Epithelial cell of prostate (primary cell): Measurements from ENCODE around the gene NENF.
"Not testable (repeated sequence)": the region's sequence is repeated elsewhere in the genome, so short reads cannot be mapped to it uniquely, and the experiment has no call there.

Experiments used
- DNase-seq: peaks from one replicate; pipeline ENCODE4 v3.0.0-alpha.2; 2011; ENCODE audit warnings: low read depth, low spot score
- H3K27ac ChIP-seq: fragments of 450-650 bp; 2 replicates; pipeline ENCODE4 v1.5.1; 2017; ENCODE audit warnings: mild to moderate bottlenecking

The NENF gene

DNA sequence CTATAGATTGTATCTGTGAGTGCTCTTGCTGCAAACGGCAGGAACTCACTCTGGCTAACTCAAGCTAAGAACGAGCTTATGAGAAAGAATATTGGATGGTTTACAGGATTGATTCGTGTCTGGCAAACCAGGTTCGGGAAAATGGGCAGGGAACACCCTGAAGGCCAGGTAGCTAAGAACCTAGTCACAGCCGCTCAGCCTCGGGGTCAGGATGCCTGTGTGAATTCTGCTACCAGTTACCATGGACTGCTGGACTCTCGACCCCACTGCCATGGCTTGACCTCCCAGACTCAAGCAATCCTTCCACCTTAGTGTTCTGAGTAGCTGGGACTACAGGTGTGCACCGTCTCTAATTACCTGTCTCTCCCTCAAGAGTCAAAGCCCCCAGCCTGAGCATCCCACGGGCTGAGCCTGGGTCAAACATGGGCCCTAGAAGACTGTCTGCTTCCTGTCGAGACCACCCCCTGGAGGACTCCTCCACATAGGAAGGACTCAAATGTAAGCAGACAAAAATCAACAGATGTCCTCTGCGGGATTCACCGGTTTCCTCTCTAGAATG lies 45.8 kb downstream of the NENF start:
- H3K27ac ChIP-seq = peak overlapping the region; percentile 53
- no peak for DNase-seq

DNA sequence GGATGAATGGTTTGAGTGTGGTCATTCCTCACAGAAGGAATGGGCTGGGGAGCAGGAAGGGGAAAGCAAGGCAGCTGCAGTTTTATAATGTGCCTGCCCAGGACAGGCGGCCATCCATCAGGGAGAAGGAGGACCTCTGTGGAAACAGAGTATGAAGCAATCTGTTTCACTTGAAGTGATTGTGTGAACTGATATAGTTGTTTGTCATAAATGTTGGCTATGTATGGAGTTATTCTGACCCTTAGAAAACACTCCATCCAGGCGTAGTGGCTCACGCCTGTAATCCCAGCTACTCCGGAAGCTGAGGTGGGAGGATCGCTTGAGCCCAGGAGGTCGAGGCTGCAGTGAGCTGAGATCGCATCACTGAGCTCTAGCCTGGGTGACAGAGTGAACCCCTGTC lies 46.5 kb downstream of the NENF start:
- no peak for DNase-seq
- H3K27ac ChIP-seq = no peak overlapping the region

DNA sequence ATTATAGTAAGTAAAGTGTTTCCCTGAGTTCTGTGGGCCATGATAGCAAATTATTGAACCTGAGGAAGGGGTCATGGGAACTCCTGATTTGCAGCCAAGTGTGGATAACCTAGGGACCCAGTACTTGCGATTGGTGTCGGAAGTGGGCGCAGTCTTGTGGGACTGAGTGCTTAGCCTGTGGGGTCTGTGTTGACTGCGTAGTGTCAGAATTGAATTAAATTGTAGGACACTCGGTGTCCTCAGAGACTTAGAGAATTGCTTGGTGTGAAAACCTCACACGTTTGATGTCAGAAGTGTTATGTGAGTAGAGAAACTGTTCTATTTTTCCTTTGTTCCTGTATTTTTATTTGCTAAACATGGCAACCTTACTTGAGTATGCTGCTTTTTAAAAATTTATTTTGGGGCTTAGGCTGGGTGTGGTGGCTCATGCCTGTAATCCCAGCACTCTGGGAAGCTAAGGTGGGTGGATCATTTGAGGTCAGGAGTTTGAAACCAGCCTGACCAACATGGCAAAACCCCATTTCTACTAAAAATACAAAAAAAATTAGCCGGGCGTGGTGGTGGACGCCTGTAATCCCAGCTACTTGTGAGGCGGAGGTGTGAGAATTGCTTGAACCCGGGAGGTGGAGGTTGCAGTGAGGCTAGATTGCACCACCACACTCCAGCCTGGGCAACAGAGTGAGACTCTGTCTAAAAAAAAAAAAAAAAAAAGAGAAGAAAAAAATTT lies 48.2 kb downstream of the NENF start:
- H3K27ac ChIP-seq, DNase-seq: not testable (repeated sequence)

DNA sequence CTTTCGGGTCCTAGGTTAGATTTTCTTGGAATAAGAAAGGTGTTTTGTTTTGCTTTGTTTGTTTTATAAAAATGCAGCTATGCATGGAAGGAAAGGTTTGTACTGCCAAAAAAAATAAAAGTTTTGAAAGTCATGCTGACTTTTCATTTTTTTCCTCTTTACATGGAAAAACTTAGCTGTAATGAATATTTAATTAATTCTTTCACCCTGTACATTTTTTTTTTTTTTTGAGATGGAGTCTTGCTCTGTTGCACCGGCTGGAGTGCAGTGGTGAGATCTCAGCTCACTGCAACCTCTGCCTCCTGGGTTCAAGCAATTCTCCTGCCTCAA lies 48.7 kb downstream of the NENF start:
- no peak for DNase-seq
- no peak overlapping the region for H3K27ac ChIP-seq

- peak overlapping the region; percentile 10 for H3K27ac ChIP-seq
- no peak for DNase-seq
Observed at GRCh38 chr1:212482006-212482636, 49.4 kb downstream of the NENF start.

DNA sequence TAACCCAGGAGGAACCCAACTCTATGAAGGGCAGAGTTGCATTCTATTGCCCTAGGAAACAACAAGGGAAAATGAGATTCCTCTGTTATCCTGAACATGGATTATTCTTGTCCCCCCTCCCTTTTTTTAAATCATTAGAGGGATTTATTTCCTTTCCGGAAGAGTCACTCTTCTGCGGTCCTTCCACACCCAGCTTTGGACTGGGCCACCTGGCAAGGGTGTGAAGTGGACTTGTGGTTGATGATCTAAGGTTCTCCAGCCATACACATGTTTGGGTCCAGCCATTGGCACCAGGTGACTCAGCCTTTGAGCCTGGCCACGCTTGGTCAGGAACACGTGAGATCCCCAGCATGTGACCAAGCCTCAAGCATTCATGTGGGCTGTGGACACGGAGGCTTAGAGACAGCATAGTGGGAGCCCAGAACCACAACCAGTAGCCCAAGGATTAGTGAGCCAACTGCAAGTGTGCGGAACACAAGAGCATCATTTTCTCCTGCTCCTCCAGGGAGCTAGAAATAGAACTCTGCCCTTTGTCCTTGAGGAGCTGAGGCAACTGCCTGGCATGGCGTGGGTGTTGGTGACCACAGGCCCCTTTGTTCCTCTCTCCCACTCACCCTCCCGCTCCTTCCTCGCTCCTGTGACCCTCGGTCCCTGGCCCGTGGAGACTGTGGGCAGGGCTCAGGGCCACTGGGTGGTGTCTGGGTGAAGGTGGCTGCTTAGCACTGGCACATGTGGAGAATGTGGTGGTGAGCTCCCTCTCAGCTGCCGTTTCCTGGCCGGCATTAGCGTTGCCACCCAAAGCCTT lies 50.1 kb downstream of the NENF start:
- peak overlapping the region; percentile 10 for H3K27ac ChIP-seq

DNA sequence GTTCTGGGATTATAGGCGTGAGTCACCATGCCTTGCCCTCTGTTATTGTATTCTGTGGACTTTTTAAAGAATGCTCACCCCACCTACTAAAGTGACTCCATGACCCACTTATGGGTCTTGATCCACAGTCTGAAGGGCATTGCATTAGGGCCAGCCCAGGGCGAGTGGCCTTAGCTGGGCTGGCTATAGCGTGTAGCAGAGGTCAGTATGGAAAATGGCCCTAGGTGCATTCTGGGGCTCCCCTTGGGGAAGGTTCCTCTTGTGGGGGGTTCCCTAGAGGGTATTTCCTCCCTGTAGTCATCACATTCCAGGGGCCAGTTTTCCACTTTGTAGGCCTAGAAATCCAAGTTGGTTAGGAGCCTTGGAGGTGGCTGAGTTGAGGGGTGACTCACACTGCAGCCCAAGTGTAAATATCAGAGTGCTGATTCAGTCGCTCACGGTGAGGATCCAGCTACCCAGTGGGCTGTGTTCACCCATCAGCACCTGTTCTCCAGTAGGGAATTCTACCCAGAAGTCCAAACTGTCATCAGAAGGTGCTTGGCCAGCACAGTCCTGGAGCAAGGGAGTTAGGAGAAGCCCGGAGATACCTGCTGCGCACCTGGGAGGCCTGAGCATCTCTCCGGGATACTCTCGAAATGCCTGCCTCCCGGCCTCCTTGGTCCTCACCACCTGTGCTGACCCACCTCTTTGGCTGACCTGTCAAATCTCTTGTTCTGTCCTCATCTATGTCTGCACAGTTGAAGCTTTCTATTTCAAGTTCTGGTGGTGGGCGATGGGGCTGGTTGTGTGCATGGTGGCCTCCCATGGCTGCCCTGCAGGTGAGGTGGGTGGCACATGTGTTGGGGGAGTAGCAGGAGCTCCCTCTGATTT lies 52.2 kb downstream of the NENF start:
- peak overlapping the region; percentile 65 for H3K27ac ChIP-seq
- DNase-seq = peak; percentile 66

More for the DNA sequence above, 50.1 kb downstream of the NENF start:
- DNase-seq = no peak

GRCh38 chr1:212485571-212485912 lies 52.8 kb downstream of the NENF start:
- no peak for DNase-seq
- H3K27ac ChIP-seq = peak overlapping the region; percentile 65

- peak overlapping the region; percentile 65 for H3K27ac ChIP-seq
Observed at GRCh38 chr1:212485913-212486618, 53.3 kb downstream of the NENF start.

DNA sequence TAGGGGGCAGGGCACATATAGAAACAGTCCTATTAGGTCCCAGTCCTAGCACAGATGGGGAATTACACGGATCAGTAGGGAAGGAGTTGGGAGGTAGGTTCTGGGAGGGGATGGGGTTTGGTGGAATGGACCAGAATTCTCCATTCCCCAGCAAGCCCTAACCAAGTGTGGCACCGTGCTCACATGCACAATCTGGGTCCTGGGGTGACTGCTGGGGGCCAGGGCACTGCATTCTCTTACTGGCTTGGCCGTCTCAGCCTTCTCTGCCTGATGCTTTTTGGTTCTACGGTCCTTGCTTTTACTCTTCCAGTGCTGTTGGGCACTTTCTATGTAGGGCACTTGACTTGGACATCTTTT lies 53.9 kb downstream of the NENF start:
- DNase-seq = no peak
- H3K27ac ChIP-seq = peak overlapping the region; percentile 65

More at GRCh38 chr1:212485913-212486618, 53.3 kb downstream of the NENF start:
- DNase-seq = peak; percentile 94

GRCh38 chr1:212487286-212487685 lies 54.6 kb downstream of the NENF start:
- no peak for DNase-seq
- peak overlapping the region; percentile 76 for H3K27ac ChIP-seq

DNA sequence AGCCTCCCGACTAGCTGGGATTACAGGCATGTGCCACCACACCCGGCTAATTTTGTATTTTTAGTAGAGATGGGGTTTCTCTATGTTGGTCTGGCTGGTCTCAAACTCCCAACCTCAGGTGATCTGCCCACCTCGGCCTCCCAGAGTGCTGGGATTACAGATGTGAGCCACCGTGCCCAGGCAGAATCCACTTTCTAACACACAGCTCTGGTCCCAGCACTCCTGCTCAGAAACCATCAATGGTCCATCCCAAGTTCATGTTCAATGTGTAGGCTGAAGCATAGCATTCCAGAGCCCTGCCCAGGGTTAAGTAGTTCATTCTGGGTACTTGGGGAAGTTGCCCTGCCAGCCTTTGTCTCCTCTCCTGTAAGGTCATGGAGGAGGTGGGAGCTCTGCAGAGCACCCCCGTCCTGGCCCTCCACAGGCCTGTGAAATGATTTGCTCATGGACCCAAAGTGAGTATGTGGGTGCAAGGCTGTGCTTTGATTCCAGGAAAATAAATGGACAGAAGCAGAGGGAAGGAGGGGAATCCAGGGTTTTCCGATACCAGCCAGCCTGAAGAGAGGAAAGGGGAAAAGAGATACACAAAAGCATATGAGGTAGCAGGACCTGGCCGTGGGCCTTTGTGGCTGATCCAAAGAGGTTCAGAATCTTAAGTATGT lies 55.2 kb downstream of the NENF start:
- peak overlapping the region; percentile 76 for H3K27ac ChIP-seq
- no peak for DNase-seq

- H3K27ac ChIP-seq = peak overlapping the region; percentile 76
- DNase-seq = peak; percentile 91
Observed at GRCh38 chr1:212488436-212489283, 55.9 kb downstream of the NENF start.

DNA sequence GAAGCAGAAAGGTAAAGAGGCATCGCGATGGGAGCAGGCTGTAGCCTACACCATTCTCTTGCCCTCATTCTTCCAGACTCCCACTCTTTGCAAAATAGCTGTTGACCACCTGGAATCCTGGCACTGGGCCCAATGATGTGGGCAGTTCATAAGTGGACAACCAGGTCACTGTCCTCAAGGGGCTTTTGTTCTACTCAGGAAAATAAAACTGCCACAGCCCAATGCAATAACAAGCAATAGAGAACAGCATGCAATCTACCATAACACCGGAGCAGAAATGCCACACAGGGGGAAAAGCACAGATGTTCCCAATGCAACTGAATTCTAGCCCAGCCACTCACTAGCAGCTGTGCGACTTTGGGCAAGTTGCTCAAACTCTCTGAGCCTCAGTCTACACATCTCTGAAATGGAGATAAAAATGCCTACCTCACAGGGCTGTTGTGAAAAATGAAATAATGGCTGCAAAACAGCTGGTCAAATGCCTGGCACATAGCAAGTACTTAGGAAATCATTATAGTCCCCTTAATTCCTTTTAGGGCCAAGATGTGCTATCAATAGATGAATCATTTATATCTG lies 56.7 kb downstream of the NENF start:
- no peak for DNase-seq
- H3K27ac ChIP-seq = peak overlapping the region; percentile 76

DNA sequence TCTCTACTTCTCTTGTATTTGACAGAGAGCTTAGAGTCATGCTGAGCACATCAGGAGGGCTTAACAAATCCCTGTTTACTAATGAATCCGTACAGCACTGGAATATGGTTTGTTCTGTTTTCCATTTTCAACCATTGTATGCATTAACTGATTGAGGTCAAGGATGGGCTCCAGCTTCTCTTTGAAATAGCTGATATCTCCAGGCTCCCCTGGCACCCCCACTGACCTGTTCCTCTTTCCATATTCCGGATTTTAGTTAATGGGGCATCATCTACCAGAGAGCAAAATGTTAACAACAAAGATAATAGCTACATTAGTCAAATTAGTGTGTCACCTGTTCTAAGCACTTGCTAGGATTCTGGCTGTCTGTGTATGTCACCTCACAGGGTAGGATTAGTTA lies 57.6 kb downstream of the NENF start:
- DNase-seq = no peak
- no peak overlapping the region for H3K27ac ChIP-seq

- no peak for DNase-seq
Observed at GRCh38 chr1:212491454-212491853, 58.7 kb downstream of the NENF start.

More at GRCh38 chr1:212491454-212491853, 58.7 kb downstream of the NENF start:
- H3K27ac ChIP-seq = no peak overlapping the region
